HG03571 (cell line): ENCODE measurements around the gene KISS1.

ENCODE experiments used
- ATAC-seq: cut with Tn5 transposase; IDR thresholded peaks from one replicate; pipeline ENCODE4 v1.9.1; 2021; ENCODE audit not compliant: unreplicated experiment

The KISS1 gene

DNA sequence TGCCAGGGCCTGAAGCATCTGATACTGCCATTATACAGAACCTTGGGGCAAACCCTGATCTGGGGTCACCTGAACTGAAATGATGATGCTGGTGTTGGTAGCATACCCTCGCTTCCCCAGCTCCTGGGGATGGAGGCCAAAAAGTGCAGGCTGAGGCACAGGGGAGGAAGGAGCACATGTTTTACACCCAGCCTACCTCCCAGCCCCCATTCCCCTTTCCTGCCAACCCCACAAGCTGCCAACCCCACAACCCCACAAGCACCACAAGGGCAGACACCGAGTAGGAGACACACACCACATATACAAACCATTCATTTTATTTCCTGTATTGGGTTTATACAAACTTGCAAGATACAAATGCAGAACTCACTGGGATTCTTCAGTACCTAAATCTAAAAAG, 22.3 kb upstream of the KISS1 start:
- ATAC-seq, result no peak

DNA sequence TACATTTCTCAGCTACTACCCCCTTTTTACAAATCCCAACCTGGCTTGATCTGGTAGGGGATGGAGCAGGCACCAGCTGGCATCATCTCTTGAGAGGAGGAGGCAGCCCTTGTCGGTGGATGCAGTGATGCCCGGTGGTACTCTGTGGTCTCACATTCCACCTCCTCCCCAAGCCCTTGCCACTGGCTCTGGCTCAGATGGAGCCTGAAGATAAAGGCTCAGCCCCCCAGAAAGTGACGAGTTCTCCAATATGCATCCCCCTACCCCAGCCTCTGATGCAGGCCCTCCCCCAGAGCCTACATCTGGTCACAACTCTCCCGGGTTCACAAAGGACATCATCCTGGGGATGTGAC, 21.3 kb upstream of the KISS1 start:
- no peak for ATAC-seq

DNA sequence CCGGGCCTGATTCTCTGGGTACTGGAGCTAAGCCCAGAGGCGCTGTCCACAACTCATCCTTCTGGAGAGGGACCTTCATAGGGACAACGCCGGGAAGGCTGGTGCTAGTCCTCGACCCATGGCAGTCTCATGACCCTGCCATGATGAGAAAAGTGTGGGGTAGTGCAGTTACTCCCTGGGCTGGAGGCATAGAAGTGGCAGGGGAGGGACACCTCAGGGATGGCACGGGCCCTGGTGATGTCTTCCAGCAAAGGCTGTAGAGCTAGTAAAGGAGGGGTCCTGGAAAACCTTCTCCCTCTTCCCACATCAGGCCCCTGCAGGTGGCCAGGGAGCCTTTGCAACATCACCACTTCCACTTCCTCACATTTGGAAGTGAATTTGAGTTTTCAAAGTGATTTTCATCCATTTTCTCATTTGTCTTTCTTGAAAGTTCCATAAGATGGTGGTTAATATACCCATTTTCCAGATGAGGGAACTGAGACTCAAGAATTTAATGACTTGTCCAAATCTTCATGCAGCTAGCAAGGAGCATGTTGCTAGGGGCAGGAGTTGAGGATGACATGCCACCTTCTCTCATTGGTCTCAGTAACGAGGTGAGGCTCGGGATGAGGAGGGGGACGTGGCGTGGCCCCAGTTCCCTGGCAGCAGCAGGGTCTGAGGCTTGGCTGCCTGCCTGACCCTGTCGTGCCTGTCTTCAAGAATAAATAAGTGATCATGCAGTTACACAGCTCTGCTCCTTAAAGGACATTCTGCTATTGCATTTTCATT, 20.8 kb upstream of the KISS1 start:
- ATAC-seq, result no peak

DNA sequence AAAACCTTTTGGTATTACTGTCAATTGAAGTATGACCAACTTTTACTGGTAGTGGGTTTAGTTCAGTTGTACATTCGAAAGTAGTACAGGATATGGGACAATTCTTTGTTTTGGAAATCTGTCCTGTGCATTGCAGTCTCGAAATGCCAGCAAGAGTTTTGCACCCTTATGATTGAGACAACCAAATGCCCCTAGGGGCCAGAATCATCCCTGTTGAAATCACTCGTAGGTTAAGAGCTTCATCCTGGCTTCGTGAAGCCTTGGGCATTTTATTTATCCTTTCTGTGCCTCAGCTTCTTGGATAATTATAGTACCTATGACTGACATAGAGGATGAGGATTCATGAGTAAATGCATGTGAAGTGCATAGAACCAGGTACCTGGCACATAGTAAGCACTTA, 19.9 kb upstream of the KISS1 start:
- no peak for ATAC-seq

DNA sequence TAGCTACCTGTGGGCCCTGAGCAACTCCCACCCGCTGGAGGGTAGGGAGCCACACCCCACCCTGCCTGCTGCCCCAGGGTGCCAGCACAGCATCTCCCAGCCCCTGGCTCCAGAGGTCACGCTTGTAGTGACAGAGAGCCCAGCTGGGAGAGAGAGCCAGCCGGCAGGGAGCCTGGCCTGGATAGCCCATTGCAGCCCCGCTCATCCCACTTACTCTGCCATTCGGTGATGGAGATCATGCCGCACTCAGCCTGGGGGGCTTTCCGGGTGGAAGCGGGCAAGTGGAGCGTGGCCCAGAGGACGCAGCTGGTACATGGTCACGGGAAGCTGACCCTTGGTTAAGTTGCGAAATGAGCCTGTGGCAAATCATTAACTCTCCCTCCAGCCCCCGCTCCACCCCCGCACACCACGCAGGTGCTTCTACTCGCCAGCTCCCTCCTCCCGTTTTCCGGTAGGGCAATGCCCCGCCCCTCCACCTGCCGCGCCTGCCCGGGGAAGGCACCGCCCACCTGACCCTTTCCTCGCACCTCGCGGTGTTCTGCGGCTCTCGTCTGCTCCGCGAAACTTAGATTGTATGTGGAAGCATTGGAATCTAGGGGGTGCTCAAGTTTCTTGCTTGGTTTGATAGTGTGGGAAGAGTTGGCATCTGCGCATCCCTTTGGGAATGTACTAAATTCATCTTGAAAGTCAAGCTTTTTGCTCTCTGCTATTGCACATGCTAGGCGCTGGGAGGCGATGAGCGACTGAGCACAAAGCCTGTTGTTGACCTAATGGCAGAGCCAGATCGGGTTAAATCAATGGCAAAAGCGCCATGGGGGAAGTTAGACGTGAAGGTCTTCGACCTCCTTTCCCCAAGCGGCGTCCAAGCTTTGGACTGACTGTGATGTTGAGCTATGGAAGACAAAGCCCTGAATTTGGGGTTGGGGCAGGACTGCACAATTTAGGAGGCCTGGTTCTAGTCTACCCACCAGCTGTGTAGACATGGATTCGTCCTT, 17.7 kb upstream of the KISS1 start, which contains the start of gene GOLT1A:
Gene GOLT1A (minus strand): TSS at position 321 of the 995 bp plus-strand sequence. CDS start 82 bp downstream, at position 239.
- peak; percentile 59 for ATAC-seq

DNA sequence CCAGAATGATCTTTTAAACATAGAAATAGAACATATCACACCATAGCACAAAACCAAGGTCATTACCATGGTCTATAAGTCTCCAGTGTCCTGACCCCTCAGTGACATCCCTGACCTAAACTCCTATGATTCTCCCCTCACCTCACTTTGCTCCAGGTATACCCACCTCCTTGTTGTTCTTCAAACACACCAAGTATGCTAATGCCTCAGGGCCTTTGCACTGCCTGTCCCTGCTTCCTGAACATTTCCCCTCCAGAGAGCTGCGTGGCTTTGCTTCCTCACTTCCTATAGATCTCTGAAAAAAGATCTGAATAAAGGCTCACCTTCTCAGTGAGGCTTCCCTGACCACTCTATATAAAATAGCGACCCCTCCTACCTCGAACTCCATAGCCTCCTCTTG, 16.4 kb upstream of the KISS1 start:
- ATAC-seq, result no peak

DNA sequence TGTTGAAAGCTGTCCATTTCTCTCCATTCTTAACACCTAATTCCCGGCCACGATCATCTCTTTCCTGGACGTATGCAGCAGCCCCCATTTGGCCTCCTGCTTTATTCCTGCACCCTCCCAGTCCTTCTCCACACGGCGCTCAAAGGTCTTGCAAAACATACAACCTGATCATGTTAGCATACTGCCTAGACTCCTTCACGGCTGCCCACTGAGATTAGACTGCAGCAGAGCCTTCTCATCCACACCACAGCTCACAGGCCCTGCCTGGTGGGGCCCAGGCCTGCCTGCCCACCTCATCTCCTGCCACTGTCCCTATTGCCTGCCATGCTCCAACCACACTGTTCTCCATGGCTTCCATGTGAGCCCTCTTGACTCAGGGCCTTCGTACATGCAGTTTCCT, 14.8 kb upstream of the KISS1 start:
- ATAC-seq, result no peak

DNA sequence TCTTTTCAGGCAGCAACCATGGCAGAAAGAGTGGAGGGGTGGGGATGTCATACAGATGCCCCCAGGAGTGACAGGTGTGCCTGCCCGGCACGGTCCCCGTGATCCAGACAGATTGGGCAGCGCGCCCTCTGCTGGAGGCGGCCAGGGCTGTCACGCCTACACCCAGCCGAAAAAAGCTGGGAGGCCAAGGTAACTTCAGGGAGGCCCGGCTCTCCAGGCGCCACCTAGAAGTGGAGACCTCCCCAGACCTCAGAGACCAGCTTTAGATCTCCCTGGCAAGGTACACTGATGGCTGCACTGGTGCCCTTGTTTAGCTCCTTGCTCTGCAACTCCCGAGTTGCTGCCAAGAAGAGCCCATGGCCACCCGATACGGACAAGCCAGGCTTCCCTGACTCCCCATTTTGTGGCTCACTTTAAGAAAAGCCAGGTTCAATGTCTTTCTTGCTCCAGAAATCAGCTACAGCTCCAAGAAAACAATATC, 10.9 kb upstream of the KISS1 start:
- no peak for ATAC-seq

DNA sequence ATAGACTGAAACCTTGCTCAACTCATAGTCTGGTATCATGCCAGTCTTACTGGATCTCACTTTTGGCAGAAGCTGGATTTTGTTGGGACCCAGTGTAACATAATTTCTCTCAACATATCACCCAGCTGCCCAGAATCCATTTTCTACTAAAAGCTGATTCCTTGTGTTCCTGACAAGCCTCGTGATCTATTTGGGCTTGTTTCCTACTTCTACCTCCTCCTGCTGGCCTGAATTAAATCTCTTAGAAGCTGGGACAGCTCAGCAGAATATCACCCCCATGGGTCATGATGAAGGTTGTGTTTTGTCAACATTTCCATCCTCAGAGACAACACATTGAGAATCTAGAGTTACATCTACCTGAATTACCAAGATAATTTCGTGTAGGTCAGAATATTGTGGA, 9.8 kb upstream of the KISS1 start:
- ATAC-seq, result no peak

DNA sequence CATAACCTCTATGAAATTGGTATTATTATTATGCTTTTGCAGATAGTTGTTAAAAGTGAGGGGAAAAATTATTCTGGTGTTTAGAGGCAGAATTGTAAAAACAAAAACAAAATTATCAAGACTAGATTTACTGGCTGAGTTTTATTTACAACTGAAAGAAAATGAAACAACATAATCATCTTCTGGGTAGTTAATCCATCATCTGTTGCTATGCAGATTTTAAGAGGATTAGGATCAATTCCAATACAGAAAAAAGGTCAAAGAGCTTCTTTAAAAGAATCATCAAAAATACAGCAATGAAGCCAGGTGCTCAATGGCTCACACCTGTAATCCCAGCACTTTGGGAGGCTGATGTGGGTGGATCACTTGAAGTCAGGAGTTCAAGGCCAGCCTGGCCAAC, 9.2 kb upstream of the KISS1 start:
- ATAC-seq, result no peak

DNA sequence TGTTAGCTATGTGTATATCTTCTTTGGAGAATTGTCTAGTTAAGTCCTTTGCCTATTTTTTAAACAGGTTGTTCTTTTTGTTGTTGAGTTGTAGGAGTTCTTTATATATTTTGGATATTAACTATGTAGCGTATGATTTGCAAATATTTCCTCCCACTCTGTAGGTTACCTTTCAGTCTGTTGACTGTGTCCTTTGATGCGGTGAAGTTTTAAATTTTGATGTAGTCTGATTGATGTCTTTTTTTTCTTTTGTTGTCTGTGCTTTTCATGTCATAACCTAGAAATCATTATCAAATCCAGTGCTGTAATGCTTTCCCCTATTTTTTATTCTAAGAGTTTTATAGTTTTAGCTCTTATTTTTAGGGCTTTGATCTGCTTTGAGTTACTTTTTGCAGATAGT, 8.7 kb upstream of the KISS1 start:
- no peak for ATAC-seq

DNA sequence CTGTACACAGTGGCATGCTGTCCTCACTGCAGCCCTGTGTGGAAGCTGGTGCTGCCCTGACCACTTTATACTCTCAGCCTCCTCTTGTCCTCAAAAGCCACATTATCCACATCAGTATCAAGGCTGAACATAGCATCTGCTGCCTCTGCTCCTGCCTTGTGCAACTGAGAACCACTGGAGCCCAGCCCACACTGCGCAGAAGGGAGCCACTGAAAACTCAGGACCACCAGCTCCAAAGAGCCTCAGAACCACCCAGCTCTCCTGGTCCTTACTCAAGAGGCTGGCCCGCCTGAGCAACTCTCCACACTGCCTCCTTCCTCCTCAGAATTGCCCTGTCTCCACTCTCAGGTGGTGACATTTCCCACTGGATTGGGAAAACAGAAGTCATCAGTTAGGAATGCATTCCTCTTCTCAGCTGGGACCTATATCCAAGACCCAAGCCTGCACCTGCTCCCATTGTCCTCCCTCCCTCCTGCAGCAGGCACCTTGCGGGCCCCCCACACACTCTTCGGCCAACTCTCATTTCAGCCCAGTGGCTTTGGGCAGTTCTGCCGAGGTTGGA, 7.0 kb upstream of the KISS1 start:
- no peak for ATAC-seq

DNA sequence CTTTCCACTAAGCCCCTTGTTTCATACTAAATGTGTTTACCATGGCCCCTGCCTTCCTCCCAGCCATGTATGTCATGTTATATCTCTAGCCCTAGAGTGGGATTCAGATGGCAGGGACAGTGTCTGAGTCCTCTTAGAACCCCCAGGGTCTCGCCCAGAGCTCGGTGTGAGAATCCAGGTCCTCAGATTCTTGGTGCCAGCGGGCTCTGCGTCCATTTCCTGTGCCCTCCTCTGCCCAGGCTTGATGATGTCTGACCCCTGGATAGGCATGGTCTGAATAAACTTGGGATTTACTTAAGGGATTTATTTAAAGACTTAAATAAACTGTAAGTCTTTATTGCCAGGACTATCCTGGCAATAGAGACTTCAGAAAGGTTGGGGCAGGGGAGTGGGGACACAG, 6.2 kb upstream of the KISS1 start:
- ATAC-seq, result no peak

DNA sequence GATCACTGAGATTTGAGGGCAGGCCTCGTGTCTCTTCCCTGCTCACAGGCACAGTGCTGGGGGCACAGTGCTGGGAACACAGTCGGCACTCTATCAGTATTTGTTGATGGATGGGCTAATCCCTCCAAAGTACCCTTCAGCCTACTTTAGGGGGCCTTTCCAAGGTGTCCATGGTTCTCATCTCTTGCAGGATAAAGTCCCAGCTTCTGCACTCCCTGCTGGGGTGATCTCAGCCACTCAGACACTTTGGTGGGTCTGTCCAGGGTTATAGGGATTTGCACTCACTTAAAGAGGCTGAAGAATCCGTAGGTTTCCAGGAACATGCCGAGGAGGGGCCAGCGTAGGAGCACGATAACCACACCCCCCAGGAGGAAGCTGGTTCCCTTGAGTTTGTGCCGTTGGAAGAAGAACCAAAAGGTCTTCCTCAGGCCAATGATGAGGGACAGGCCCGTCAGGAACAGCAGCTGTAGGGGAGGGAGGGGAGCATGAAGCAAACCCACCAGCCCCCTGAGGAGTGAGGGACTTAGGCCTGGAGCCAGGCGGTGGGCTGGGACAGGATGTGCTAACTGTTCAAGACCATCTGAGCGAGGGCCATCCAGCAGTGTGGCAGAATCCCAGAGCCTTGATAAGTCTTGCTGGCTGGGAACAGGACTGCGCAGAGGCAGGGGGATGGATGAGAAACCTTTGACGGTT, 5.2 kb upstream of the KISS1 start:
- ATAC-seq, result no peak

DNA sequence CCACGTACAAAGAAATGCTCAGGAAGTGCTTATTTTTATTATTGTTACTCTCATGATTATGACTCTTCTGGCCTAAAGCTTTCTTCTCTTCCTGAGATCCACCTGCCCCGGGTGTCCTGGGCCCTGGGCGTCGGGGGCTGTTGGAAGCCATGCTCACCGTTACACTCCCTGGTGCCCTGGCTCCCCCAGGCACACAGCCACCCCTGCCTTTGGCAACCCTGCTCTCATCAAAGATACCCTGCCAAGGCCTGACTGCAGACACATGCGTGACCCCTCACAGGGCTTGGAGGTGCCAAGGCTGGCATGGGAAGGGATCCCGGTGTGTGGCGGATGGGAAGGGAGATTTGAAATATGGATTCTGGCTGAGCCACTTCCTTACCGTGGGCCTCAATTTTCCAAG, 3.3 kb upstream of the KISS1 start:
- no peak for ATAC-seq

DNA sequence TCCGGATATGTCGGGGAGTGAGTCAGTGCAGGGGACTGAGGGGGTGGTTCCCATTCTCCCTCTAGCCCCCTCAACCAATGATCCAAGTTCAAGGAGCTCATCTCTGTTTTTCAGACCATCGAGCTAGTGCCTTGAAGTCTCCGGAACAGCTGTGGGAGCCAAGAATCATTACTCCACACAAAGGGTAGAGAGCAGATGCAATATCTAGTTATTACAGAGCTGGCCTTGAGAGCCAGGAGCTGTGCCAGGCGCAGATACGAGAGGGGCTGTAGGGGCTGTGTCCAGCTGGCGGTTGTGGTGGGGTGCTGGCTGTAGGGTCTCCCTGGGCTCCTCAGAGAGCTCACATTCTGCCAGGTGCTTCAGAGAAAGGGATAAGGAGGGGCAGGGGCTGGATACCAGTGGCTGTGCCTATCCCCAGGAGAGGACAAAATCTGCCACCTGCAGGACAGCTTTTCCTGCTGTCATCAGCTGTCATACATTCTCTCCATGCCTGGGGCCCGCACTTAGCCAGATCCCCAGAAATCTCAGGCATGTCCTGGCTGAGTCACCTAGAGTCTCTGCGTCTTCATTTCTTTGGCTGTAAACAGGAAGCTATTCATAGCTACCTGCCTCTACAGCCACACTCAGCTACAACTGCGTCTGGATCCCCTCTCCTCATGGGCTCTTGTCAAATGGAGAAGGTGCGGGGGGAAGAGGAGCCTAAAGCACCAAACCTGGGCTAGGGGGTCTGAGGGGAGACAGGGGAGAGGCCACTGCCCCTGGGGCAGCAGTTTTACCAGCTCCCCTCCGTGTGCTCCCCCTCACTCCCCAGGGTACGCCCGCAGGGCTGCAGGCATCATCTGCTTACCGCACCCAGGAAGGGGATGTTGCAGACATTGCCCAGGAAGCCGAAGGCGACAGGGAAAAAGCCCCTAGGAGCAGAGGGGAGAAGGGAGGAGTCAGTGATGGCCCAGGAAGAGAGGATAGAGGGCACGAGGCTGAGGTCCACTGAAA, 2.4 kb upstream of the KISS1 start:
- ATAC-seq, result no peak

DNA sequence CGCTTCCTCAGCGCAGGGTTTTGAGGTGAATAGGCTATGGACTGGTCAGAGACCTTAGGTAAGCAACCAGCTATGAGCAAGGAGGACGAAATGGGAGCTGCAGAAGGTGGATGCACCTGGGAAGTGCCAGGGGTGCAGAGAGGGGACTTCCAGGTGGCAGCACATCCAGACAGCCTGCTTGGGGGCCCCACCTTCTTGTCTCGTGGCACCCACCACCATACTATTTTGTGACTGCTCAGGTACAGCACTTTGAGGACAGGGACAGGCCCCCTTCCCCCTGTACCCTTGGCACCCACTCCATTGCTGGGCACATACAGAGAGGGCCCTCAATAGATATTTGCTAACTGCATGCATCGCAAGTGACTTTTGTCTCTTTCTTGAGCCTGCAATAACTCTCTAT, 777 bp upstream of the KISS1 start:
- no peak for ATAC-seq

DNA sequence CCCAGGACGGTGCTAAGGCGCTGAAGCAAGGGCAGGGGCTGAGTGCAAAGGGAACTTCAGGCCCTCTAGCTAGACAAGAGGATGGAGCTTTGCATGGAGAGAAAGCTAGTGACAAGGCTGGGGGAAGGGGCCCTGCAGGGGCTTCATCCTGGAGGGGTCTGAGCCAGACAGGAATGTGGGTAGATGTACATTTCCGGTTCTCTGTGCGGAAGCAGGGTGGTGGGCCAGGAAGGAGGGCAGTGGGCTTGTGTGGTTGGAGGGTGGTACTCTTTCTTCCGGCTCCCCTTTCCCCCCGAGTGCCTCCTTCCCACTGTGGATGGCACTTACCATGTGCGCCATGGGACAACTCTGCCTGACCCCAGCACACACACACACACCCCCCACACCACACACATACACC, 1.5 kb downstream of the KISS1 start:
- no peak for ATAC-seq

DNA sequence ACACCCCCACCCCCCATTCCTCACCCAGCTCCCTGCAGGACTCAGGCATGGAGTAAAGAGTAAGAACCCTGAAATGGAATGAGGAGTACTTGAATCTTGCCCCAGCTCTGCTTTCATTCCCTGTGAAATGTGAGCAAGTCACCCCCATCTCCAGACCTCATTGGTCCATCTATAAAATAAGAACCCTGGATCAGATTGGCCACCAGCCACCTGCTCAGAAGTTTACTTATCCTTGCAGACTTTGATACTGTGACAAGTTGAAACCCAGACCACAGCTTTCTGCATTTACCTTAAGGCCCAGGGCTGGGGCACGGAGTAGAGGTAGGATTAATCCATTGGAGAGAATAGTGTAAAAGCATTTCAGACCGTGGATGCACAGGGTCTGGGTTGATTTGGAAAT, 2.2 kb downstream of the KISS1 start:
- ATAC-seq, result no peak
